B cell (primary cell): ENCODE measurements around the gene ACTRT3. TPM values are rescaled to one million over a fixed set of nuclear protein-coding genes. Genes with fewer than 3 reads are reported as not detected.

Experiments used
- ATAC-seq: fragments of 200-7000 bp; cut with Tn5 transposase; one replicate; pipeline ENCODE4 v1.10.0; 2021; ENCODE audit warnings: low read depth, mild to moderate bottlenecking, moderate number of reproducible peaks, moderate library complexity
- CTCF ChIA-PET: fragments of 350-600 bp; sonication (Branson Sonifier 250); formaldehyde crosslinking; loops from one replicate; lab custom pipeline; 2021; ENCODE audit warnings: antibody characterized with exemption, inconsistent platforms; lab: Charles Lee
- POLR2A ChIA-PET: fragments of 350-600 bp; sonication (Branson Sonifier 250); formaldehyde crosslinking; loops from one replicate; lab custom pipeline; 2021; ENCODE audit warnings: antibody characterized with exemption; lab: Charles Lee
- DNase-seq: peaks from one replicate; pipeline ENCODE4 v3.0.0; 2013
- H2AFZ ChIP-seq: 2 replicates; pipeline ENCODE4 v1.6.1; 2012; ENCODE audit warnings: mild to moderate bottlenecking, low read depth, low read length; ENCODE audit not compliant: insufficient read depth, poor library complexity, severe bottlenecking
- H3K27ac ChIP-seq, 2 donors: 1 replicate in 1 of 2; 2 replicates in 1 of 2; pipeline ENCODE4 v1.5.1; 2012 to 2013; ENCODE audit warnings: low read length in 2 of 2, mild to moderate bottlenecking in 2 of 2, moderate library complexity in 1 of 2
- H3K27me3 ChIP-seq, 4 experiments: fragments of 200-600 bp in 1 of 4; sonication (generic) in 1 of 4; replicated peaks in 1 of 4; 1 replicate in 2 of 4; 2 replicates in 2 of 4; pipeline versions ENCODE4 v1.6.1 to v1.7.0; 2013 to 2016; ENCODE audit warnings: low read length in 3 of 4, mild to moderate bottlenecking in 2 of 4, mixed read lengths in 1 of 4, moderate library complexity in 1 of 4; ENCODE audit not compliant: insufficient read depth in 4 of 4, control insufficient read depth in 3 of 4; ENCODE audit errors: control extremely low read depth in 1 of 4
- H3K36me3 ChIP-seq, 2 experiments: replicated peaks in 1 of 2; 1 replicate in 1 of 2; 2 replicates in 1 of 2; pipeline versions ENCODE4 v1.6.1 to v1.7.1; 2013; ENCODE audit warnings: low read length in 1 of 2; ENCODE audit not compliant: insufficient read depth in 2 of 2, control insufficient read depth in 1 of 2; ENCODE audit errors: control extremely low read depth in 1 of 2, extremely low read depth in 1 of 2
- H3K4me1 ChIP-seq, 2 donors: fragments of 200-600 bp in 1 of 2; sonication (generic) in 1 of 2; 1 replicate in 1 of 2; 2 replicates in 1 of 2; pipeline versions ENCODE4 v1.5.1 to v1.6.1; 2013 to 2017; ENCODE audit warnings: low read length in 2 of 2; ENCODE audit not compliant: control insufficient read depth in 2 of 2, insufficient read depth in 2 of 2
- H3K4me2 ChIP-seq: replicated peaks from 2 replicates; pipeline ENCODE3; 2012; ENCODE audit warnings: mild to moderate bottlenecking, low read depth, low read length; ENCODE audit not compliant: poor library complexity, severe bottlenecking
- H3K4me3 ChIP-seq, 5 experiments: fragments of 200-600 bp in 1 of 5; sonication (generic) in 1 of 5; 1 replicate in 3 of 5; 2 replicates in 2 of 5; pipeline versions ENCODE4 v1.5.1 to v1.7.0; 2011 to 2016; ENCODE audit warnings: low read length in 4 of 5, mild to moderate bottlenecking in 4 of 5, low read depth in 2 of 5, control low read depth in 1 of 5, moderate library complexity in 1 of 5; ENCODE audit not compliant: insufficient read depth in 1 of 5; ENCODE audit errors: control extremely low read depth in 1 of 5, extremely low read depth in 1 of 5
- H3K79me2 ChIP-seq: fragments of 200-600 bp; sonication (generic); one replicate; pipeline ENCODE4 v1.6.0; 2016; ENCODE audit warnings: low read length; ENCODE audit not compliant: control insufficient read depth, insufficient read depth
- H3K9ac ChIP-seq: fragments of 200-600 bp; sonication (generic); 2 replicates; pipeline ENCODE4 v1.6.1; 2017; ENCODE audit warnings: mild to moderate bottlenecking, low read length, moderate library complexity
- H3K9me3 ChIP-seq, 3 donors: one replicate each; pipeline versions ENCODE4 v1.6.1 to v1.7.1; 2013; ENCODE audit warnings: low read length in 2 of 3; ENCODE audit not compliant: control insufficient read depth in 2 of 3, insufficient read depth in 1 of 3; ENCODE audit errors: control extremely low read depth in 1 of 3
- H4K20me1 ChIP-seq: 2 replicates; pipeline ENCODE4 v1.6.0; 2012; ENCODE audit warnings: mild to moderate bottlenecking, low read length; ENCODE audit not compliant: insufficient read depth, control insufficient read depth, poor library complexity, severe bottlenecking
- H3K27ac Mint-ChIP-seq: one replicate; pipeline ENCODE4 v1.8.0; 2021; ENCODE audit warnings: mixed read lengths
- H3K27me3 Mint-ChIP-seq: one replicate; pipeline ENCODE4 v1.8.0; 2021; ENCODE audit warnings: mixed read lengths
- H3K4me1 Mint-ChIP-seq: one replicate; pipeline ENCODE4 v1.8.0; 2021; ENCODE audit warnings: mixed read lengths
- H3K4me3 Mint-ChIP-seq: one replicate; pipeline ENCODE4 v1.8.0; 2021; ENCODE audit warnings: mixed read lengths
- H3K9me3 Mint-ChIP-seq: one replicate; pipeline ENCODE4 v1.8.0; 2022; ENCODE audit warnings: mixed read lengths; ENCODE audit not compliant: insufficient read depth
- CTCF ChIP-seq: fragments of 200-600 bp; IDR thresholded peaks from one replicate; pipeline ENCODE4 v1.8.0; 2022; ENCODE audit warnings: antibody characterized with exemption, mild to moderate bottlenecking
- EZH2 ChIP-seq: IDR thresholded peaks from 2 replicates; pipeline ENCODE4 v1.6.1; 2012; ENCODE audit warnings: borderline replicate concordance, low read depth, mild to moderate bottlenecking, moderate library complexity, low read length; ENCODE audit not compliant: insufficient read depth, poor library complexity, severe bottlenecking
- WGBS: methylation state at CpG from one replicate; pipeline ENCODE4 v1.1.5; 2013; ENCODE audit warnings: missing lambda C conversion rate; ENCODE audit not compliant: insufficient coverage; 5-methylcytosine and 5-hydroxymethylcytosine counted together
- intact Hi-C: fragments of 100-400 bp; cut with micrococcal nuclease; formaldehyde crosslinking; loops from one replicate; pipeline ENCODE4 v1.10.0; 2022
- polyA plus RNA-seq: library from polyadenylated mRNA; depleted of rRNA; stranded (reverse); fragments of >200 nt; gene quantifications from 2 replicates; pipeline ENCODE4 v1.2.3, GENCODE V29; 2012
- total RNA-seq, 2 donors: library from RNA; stranded (reverse); fragments of 120-200 nt in 1 of 2; gene quantifications; 1 replicate in 1 of 2; 2 replicates in 1 of 2; pipeline versions ENCODE4 v1.2.3 to v1.2.4, GENCODE V29; 2013 to 2022

Gene ACTRT3
- total and polyA plus RNA-seq, 2 donors (not counting 1 experiment from before 2014, with no cell fraction given): 0.18 to 0.37 TPM

DNA sequence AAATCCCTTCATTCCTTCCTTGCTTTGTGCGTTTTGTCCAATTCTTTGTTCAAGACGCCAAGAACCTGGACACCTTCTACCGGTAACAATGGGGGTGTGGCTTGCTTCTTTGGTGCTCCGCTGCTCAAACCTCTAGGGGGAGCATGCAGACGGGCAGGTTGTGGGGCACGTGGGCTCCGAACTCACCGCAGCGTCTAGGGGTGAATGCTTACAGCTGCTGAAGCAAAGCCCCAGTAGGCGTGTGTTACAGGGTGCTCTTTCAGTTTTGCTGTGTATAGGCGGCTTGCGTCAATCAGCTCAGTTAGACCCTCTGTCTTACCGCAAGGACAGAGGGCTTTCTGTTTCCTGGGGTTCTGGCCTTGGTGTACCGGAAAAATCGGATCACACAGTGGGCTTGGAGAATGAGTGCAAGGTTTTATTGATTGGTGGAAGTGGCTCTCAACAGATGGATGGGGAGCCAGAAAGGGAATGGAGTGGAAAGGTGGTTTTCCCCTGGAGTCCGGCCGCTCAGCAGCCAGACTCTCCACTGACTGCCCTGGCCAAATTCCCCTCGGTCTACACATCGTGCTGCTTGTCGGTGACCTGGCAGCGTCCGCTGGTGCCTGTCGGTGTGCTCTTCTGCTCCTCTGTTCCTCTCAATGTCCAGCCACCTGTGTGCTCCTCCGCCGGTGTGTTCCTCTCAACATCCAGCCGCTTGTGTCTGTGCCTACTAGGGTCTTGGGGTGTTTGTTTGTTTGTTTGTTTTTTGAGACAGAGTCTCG is 44.6 kb upstream of the ACTRT3 start:
- WGBS: 33% methylated on average over 22 of the region's 27 CpGs

More for the DNA sequence above, 44.6 kb upstream of the ACTRT3 start:
- CTCF ChIA-PET: interaction anchor here (0.6 to 2.3 kb wide), 14 partner anchors 9 to 543 kb away, joined by 3 to 13 read pairs (median 4); partner anchors contain the start of genes MYNN and SEC62
- H3K27ac Mint-ChIP-seq: peak overlapping the region; percentile 93
- H3K27me3 ChIP-seq: no peaks in the 10 kb centered on the region
- DNase-seq (peak; percentile 94), ATAC-seq (peak; percentile 84)
- no peaks in the 10 kb centered on the region for H4K20me1 ChIP-seq
- H3K36me3 ChIP-seq: no peaks in the 10 kb centered on the region
- intact Hi-C loops: loop anchor here (1.0 to 5.0 kb wide), 9 partner anchors 22 to 366 kb away; partner anchors contain the start of genes GPR160, MYNN, SEC62 and TERC
- H3K79me2 ChIP-seq: no peaks in the 10 kb centered on the region
- H3K4me1 ChIP-seq: peaks cover 28% of the 10 kb centered on the region in 2 donors
- no peaks in the 10 kb centered on the region for H3K9me3 Mint-ChIP-seq
- peak overlapping the region; percentile 66 for H3K9ac ChIP-seq
- POLR2A ChIA-PET: interaction anchor here (0.7 to 0.9 kb wide), 3 partner anchors 32 to 42 kb away, joined by 3 to 4 read pairs (median 3); no protein-coding TSS in a partner anchor
- peak overlapping the region; percentile 82 to 84 for H3K27ac ChIP-seq
- peaks cover 0 to 6% (median 6%) of the 10 kb centered on the region in 3 donors for H3K9me3 ChIP-seq
- H2AFZ ChIP-seq: peak overlapping the region; percentile 91
- TF ChIP-seq EZH2 (no peak), CTCF (peak; percentile 80)
- H3K4me2 ChIP-seq: peak overlapping the region; percentile 82
- peak overlapping the region; percentile 66 to 79 (median 69) for H3K4me3 ChIP-seq
- peaks cover 41% of the 10 kb centered on the region for H3K4me1 Mint-ChIP-seq
- H3K27me3 Mint-ChIP-seq: no peaks in the 10 kb centered on the region
- H3K4me3 Mint-ChIP-seq: peak overlapping the region; percentile 87
